ENCODE results near the gene NAGLU. TPM values are rescaled to one million over a fixed set of nuclear protein-coding genes. Genes with fewer than 3 reads are reported as not detected.
A peak's percentile ranks its signal among the peaks of the same experiment; 100 is the strongest.

The NAGLU gene
- total and polyA plus RNA-seq, 2 of the 13 experiments (the other 11 are each of a cell fraction or from before 2014, with no cell fraction given) = 28.2 to 40.1 TPM

- TF ChIP-seq ATF2 (CRISPR knock-in tag; IDR thresholded peaks at IDR 0.05) = no peak
- no peak; the same call in 1 of the 2 replicates for TF ChIP-seq ZNF256 (CRISPR knock-in tag; conservative IDR thresholded peaks at IDR 0.05)
- no peak; the same call in 1 of the 2 replicates for TF ChIP-seq XBP1 (CRISPR knock-in tag; IDR thresholded peaks at IDR 0.05)
- TF ChIP-seq KIAA2018 (CRISPR knock-in tag; IDR thresholded peaks at IDR 0.05; ENCODE audit: borderline replicate concordance) = no peak
- peak; percentile 17; the same call in 1 of the 2 replicates for TF ChIP-seq STAT6 (CRISPR knock-in tag; IDR thresholded peaks at IDR 0.05; ENCODE audit: borderline replicate concordance)
- TF ChIP-seq ZNF34 (CRISPR knock-in tag; IDR thresholded peaks at IDR 0.05; ENCODE audit: borderline replicate concordance) = no peak
These were observed 42.3 kb downstream of the NAGLU start (continued) for GRCh38 chr17:42578282-42578869.

All from HepG2 (cell line).